ENCODE measurements around the gene GSTM2.

DNA sequence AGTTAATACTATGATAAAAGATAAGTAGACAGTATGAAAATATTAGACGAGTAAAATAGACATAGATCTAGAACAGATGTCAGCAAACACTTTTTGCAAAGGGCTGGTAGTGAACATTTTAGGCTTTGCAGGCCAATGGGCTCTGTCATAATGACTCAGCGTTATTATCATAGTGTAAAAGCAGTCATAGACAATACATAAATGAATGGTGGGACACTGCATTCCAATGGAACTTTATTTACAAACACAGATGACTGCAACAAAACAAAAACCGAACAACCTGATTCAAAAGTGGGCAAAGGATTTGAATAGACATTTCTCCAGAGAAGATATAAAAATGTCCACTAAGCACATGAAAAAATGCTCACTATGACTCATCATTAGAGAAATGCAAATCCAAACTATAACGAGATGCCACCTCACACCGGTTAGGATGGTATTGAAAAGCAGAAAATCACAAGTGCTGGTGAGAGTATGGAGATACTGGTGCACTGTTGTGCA, 51.5 kb downstream of the GSTM2 start:
- no peak for TF ChIP-seq EZH2 (IDR thresholded peaks at IDR 0.05; ENCODE audit: borderline replicate concordance, insufficient read depth, low read depth, low read length, poor library complexity, severe bottlenecking)
- TF ChIP-seq, protein P1, sequence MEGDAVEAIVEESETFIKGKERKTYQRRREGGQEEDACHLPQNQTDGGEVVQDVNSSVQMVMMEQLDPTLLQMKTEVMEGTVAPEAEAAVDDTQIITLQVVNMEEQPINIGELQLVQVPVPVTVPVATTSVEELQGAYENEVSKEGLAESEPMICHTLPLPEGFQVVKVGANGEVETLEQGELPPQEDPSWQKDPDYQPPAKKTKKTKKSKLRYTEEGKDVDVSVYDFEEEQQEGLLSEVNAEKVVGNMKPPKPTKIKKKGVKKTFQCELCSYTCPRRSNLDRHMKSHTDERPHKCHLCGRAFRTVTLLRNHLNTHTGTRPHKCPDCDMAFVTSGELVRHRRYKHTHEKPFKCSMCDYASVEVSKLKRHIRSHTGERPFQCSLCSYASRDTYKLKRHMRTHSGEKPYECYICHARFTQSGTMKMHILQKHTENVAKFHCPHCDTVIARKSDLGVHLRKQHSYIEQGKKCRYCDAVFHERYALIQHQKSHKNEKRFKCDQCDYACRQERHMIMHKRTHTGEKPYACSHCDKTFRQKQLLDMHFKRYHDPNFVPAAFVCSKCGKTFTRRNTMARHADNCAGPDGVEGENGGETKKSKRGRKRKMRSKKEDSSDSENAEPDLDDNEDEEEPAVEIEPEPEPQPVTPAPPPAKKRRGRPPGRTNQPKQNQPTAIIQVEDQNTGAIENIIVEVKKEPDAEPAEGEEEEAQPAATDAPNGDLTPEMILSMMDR (IDR thresholded peaks at IDR 0.05): no peak
